GM12872 (cell line): ENCODE results near the gene SIGLEC11.

Experiments used
- CTCF ChIP-seq: IDR thresholded peaks from 3 replicates; pipeline ENCODE4 v1.5.1; 2011; ENCODE audit warnings: low read depth, mild to moderate bottlenecking, low read length, moderate library complexity; ENCODE audit not compliant: insufficient read depth

Gene SIGLEC11

GRCh38 chr19:49906879-49907564 is 54.0 kb downstream of the SIGLEC11 start:
- TF ChIP-seq CTCF: no peak

- TF ChIP-seq CTCF: no peak
These were observed 56.8 kb downstream of the SIGLEC11 start for GRCh38 chr19:49904136-49904535.
